GM19240 (cell line): Measurements from ENCODE around the gene MTX1.
A peak's percentile ranks its signal among the peaks of the same experiment; 100 is the strongest.

Experiments used
- DNase-seq: peaks from one replicate; pipeline ENCODE4 v3.0.0; 2011; ENCODE audit warnings: low spot score; ENCODE audit not compliant: insufficient read length

MTX1 gene

GRCh38 chr1:155174324-155175280 lies 33.9 kb upstream of the MTX1 start:
- no peak for DNase-seq

- no peak for DNase-seq
Observed at GRCh38 chr1:155175281-155175926, 33.1 kb upstream of the MTX1 start.

GRCh38 chr1:155175927-155176371 lies 32.5 kb upstream of the MTX1 start:
- DNase-seq = no peak

GRCh38 chr1:155176544-155177071 lies 31.9 kb upstream of the MTX1 start:
- peak; percentile 97 for DNase-seq

GRCh38 chr1:155177192-155177917 lies 31.1 kb upstream of the MTX1 start:
- DNase-seq = no peak

- DNase-seq = no peak
Observed at GRCh38 chr1:155177918-155178281, 30.6 kb upstream of the MTX1 start.

- no peak for DNase-seq
Observed at GRCh38 chr1:155178441-155179111, 29.9 kb upstream of the MTX1 start.

- DNase-seq = no peak
Observed at GRCh38 chr1:155179112-155180031, 29.1 kb upstream of the MTX1 start.

GRCh38 chr1:155181371-155182051 lies 27.0 kb upstream of the MTX1 start:
- DNase-seq = no peak

GRCh38 chr1:155182052-155182550 lies 26.4 kb upstream of the MTX1 start:
- DNase-seq = no peak

- no peak for DNase-seq
Observed at GRCh38 chr1:155183775-155184221, 24.7 kb upstream of the MTX1 start.

GRCh38 chr1:155184351-155184811 lies 24.1 kb upstream of the MTX1 start:
- DNase-seq = no peak

- DNase-seq = peak; percentile 89
Observed at GRCh38 chr1:155184835-155185782, 23.4 kb upstream of the MTX1 start.

- DNase-seq = no peak
Observed at GRCh38 chr1:155185783-155186066, 22.8 kb upstream of the MTX1 start.

- DNase-seq = no peak
Observed at GRCh38 chr1:155186067-155186793, 22.3 kb upstream of the MTX1 start.

- DNase-seq = no peak
Observed at GRCh38 chr1:155186794-155187455, 21.6 kb upstream of the MTX1 start.

GRCh38 chr1:155187456-155187891 lies 21.0 kb upstream of the MTX1 start:
- DNase-seq = no peak
